ENCODE results near the gene SNTB2.

DNA sequence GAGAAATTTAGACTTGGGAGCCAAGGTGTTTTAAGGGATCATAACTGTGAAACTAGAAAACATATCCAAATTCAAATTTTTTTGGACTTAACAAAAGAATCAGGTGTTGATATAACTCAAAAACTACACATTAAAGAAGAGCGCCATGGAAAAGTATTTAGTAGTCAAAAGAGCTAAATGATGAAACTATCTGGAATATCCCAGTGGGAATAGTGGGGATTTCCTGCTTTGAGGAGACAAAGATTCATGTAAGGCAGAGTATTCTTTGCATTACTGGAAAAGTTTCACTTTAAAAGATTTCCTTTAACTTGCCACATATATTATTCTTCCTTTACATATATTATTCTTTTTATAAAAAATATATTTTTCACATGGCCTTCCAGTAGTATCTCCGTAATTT lies 83.9 kb downstream of the SNTB2 start:
- TF ChIP-seq, protein P1, sequence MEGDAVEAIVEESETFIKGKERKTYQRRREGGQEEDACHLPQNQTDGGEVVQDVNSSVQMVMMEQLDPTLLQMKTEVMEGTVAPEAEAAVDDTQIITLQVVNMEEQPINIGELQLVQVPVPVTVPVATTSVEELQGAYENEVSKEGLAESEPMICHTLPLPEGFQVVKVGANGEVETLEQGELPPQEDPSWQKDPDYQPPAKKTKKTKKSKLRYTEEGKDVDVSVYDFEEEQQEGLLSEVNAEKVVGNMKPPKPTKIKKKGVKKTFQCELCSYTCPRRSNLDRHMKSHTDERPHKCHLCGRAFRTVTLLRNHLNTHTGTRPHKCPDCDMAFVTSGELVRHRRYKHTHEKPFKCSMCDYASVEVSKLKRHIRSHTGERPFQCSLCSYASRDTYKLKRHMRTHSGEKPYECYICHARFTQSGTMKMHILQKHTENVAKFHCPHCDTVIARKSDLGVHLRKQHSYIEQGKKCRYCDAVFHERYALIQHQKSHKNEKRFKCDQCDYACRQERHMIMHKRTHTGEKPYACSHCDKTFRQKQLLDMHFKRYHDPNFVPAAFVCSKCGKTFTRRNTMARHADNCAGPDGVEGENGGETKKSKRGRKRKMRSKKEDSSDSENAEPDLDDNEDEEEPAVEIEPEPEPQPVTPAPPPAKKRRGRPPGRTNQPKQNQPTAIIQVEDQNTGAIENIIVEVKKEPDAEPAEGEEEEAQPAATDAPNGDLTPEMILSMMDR (IDR thresholded peaks at IDR 0.05), result no peak
- no peak for TF ChIP-seq POLR2A (IDR thresholded peaks at IDR 0.05)
